Karpas-422 (cell line): ENCODE measurements around the gene ZNF480. TPM values are rescaled to one million over a fixed set of nuclear protein-coding genes. Genes with fewer than 3 reads are reported as not detected.

Source experiments
- DNase-seq: peaks from one replicate; pipeline ENCODE4 v3.0.0-alpha.2; 2015
- H2AFZ ChIP-seq: fragments of 200-600 bp; sonication (generic); 2 replicates; pipeline ENCODE4 v1.6.1; 2014; ENCODE audit warnings: antibody characterized with exemption, low read length, mixed read lengths
- H3K27ac ChIP-seq: fragments of 200-600 bp; sonication (generic); 2 replicates; pipeline ENCODE4 v1.5.1; 2014; ENCODE audit warnings: mild to moderate bottlenecking, low read length, moderate library complexity
- H3K27me3 ChIP-seq: fragments of 200-600 bp; sonication (generic); 2 replicates; pipeline ENCODE4 v1.6.1; 2014; ENCODE audit warnings: low read length, mixed read lengths
- H3K36me3 ChIP-seq: fragments of 200-600 bp; sonication (generic); 2 replicates; pipeline ENCODE4 v1.6.1; 2014; ENCODE audit warnings: low read length, mixed read lengths; ENCODE audit not compliant: insufficient read depth
- H3K4me1 ChIP-seq: fragments of 200-600 bp; sonication (generic); 2 replicates; pipeline ENCODE4 v1.6.1; 2014; ENCODE audit warnings: mild to moderate bottlenecking, low read length, mixed read lengths
- H3K4me2 ChIP-seq: fragments of 200-600 bp; sonication (generic); 2 replicates; pipeline ENCODE4 v1.6.1; 2014; ENCODE audit warnings: low read length, low read depth, mild to moderate bottlenecking; ENCODE audit not compliant: poor library complexity, severe bottlenecking
- H3K4me3 ChIP-seq: fragments of 200-600 bp; sonication (generic); 2 replicates; pipeline ENCODE4 v1.5.1; 2014; ENCODE audit warnings: mild to moderate bottlenecking, antibody characterized with exemption, low read length, mixed read lengths
- H3K79me2 ChIP-seq: fragments of 200-600 bp; sonication (generic); 2 replicates; pipeline ENCODE4 v1.6.1; 2014; ENCODE audit warnings: mild to moderate bottlenecking, low read length, mixed read lengths
- H3K9ac ChIP-seq: fragments of 200-600 bp; sonication (generic); 2 replicates; pipeline ENCODE4 v1.6.0; 2014; ENCODE audit warnings: low read length
- H3K9me2 ChIP-seq: fragments of 200-600 bp; sonication (generic), shearing (Covaris generic); replicated peaks from 2 replicates; pipeline ENCODE4 v1.6.0; 2014; ENCODE audit warnings: mild to moderate bottlenecking, low read length, moderate library complexity; ENCODE audit not compliant: insufficient read depth
- H3K9me3 ChIP-seq: fragments of 300-700, 200-600 bp; sonication (generic); 2 replicates; pipeline ENCODE4 v1.6.1; 2014; ENCODE audit warnings: low read length, mixed read lengths
- H4K20me1 ChIP-seq: fragments of 200-600 bp; sonication (generic); 2 replicates; pipeline ENCODE4 v1.6.1; 2014; ENCODE audit warnings: mild to moderate bottlenecking, antibody characterized with exemption, low read length, low read depth; ENCODE audit not compliant: insufficient read depth
- small RNA-seq: library from RNA; depleted of rRNA; stranded (forward); fragments of <200 nt; gene quantifications from one replicate; pipeline ENCODE3, GENCODE V24; 2014
- total RNA-seq: library from RNA; depleted of rRNA; stranded (reverse); fragments of >200 nt; shearing (Covaris generic); gene quantifications from 2 replicates; pipeline ENCODE4 v1.2.3, GENCODE V29; 2014; ENCODE audit warnings: low replicate concordance; rRNA removed

ZNF480 gene
- total RNA-seq, 1 experiment from 2014 or later: 33.9 TPM

- no peaks in the 10 kb centered on the region for H3K4me1 ChIP-seq
- H3K36me3 ChIP-seq: peaks cover 30% of the 10 kb centered on the region
- no peak overlapping the region for H3K27ac ChIP-seq
- no peaks in the 10 kb centered on the region; the same call in 1 of the 2 replicates for H3K79me2 ChIP-seq
- no peak overlapping the region for H2AFZ ChIP-seq
- H3K4me3 ChIP-seq: no peak overlapping the region
- H3K4me2 ChIP-seq: no peak overlapping the region
- H4K20me1 ChIP-seq: no peaks in the 10 kb centered on the region
- H3K27me3 ChIP-seq: no peaks in the 10 kb centered on the region
- no peak for DNase-seq
- H3K9me3 ChIP-seq: no peaks in the 10 kb centered on the region
- H3K9me2 ChIP-seq: no peaks in the 10 kb centered on the region
- no peak overlapping the region for H3K9ac ChIP-seq
These were observed 48.2 kb downstream of the ZNF480 start for GRCh38 chr19:52345162-52345561.

- Histone ChIP-seq H3K79me2 (no peaks in the 10 kb centered on the region), H3K4me3 (no peak overlapping the region), H4K20me1 (no peaks in the 10 kb centered on the region), H3K4me1 (no peaks in the 10 kb centered on the region), H3K9me2 (no peaks in the 10 kb centered on the region), H2AFZ (no peak overlapping the region), H3K4me2 (no peak overlapping the region), H3K36me3 (peaks cover 82% of the 10 kb centered on the region), H3K9me3 (no peaks in the 10 kb centered on the region), H3K27me3 (no peaks in the 10 kb centered on the region), H3K27ac (no peak overlapping the region), H3K9ac (no peak overlapping the region)
- DNase-seq: peak; percentile 77
These were observed 54.5 kb downstream of the ZNF480 start for GRCh38 chr19:52351512-52351911.

GRCh38 chr19:52366414-52366824 lies 69.5 kb downstream of the ZNF480 start:
- H3K27ac ChIP-seq: no peak overlapping the region
- H3K36me3 ChIP-seq: peaks cover 58% of the 10 kb centered on the region
- no peak overlapping the region for H3K9ac ChIP-seq
- no peaks in the 10 kb centered on the region for H3K9me2 ChIP-seq
- H3K4me1 ChIP-seq: no peaks in the 10 kb centered on the region
- peaks cover 51% of the 10 kb centered on the region for H3K9me3 ChIP-seq
- H2AFZ ChIP-seq: no peak overlapping the region
- H4K20me1 ChIP-seq: no peaks in the 10 kb centered on the region
- H3K4me2 ChIP-seq: no peak overlapping the region
- no peak overlapping the region for H3K4me3 ChIP-seq
- no peak for DNase-seq
- no peaks in the 10 kb centered on the region for H3K79me2 ChIP-seq
- H3K27me3 ChIP-seq: no peaks in the 10 kb centered on the region

- Histone ChIP-seq H3K4me3 (no peak within 1 kb of the TSS), H3K36me3 (peaks cover 45% of the 10 kb centered on the region), H3K79me2 (no peaks in the 10 kb centered on the region), H2AFZ (no peak within 1 kb of the TSS), H3K9ac (no peak within 1 kb of the TSS), H3K27ac (no peak within 1 kb of the TSS), H3K27me3 (no peaks in the 10 kb centered on the region), H3K4me1 (no peaks in the 10 kb centered on the region), H3K9me3 (peaks cover 40% of the 10 kb centered on the region), H3K9me2 (no peaks in the 10 kb centered on the region), H4K20me1 (no peaks in the 10 kb centered on the region), H3K4me2 (no peak within 1 kb of the TSS)
- no peak for DNase-seq
These were observed 72.8 kb downstream of the ZNF480 start, which contains the start of gene ZNF880 for GRCh38 chr19:52369559-52370340. Gene ZNF880 (plus strand): TSS chr19:52369923. CDS start chr19:52369966, 43 bp downstream.

GRCh38 chr19:52370341-52370710 lies 73.4 kb downstream of the ZNF480 start:
- Histone ChIP-seq H3K4me3 (no peak overlapping the region), H3K4me2 (no peak overlapping the region)

More at GRCh38 chr19:52370341-52370710, 73.4 kb downstream of the ZNF480 start:
- Histone ChIP-seq H3K4me1 (no peaks in the 10 kb centered on the region), H3K9me2 (no peaks in the 10 kb centered on the region), H3K9ac (no peak overlapping the region), H3K36me3 (peaks cover 43% of the 10 kb centered on the region), H3K27ac (no peak overlapping the region), H3K27me3 (no peaks in the 10 kb centered on the region), H3K9me3 (peaks cover 35% of the 10 kb centered on the region), H2AFZ (no peak overlapping the region), H4K20me1 (no peaks in the 10 kb centered on the region), H3K79me2 (no peaks in the 10 kb centered on the region)
- no peak for DNase-seq

Small RNAs within 50 kb of the gene (small RNA-seq; reads per million reads assigned to genes)
- gene MIR643 (0.75 reads per million, percentile 21 among the genes with 10 or more reads in this experiment), gene RF00019 (not detected)

Other genes starting within 250 kb of the ZNF480 start
- 9.9 and 13.8 TPM in 2 replicates for gene ZNF432, start 248.3 kb upstream of the ZNF480 start, total RNA-seq
- gene ZNF841, start 201.4 kb upstream of the ZNF480 start, total RNA-seq: not detected in 2 replicates
- 6.1 and 7.4 TPM in 2 replicates for gene ZNF616, start 157.2 kb upstream of the ZNF480 start, total RNA-seq
- gene ZNF836, start 125.5 kb upstream of the ZNF480 start, total RNA-seq: 5.5 and 9.6 TPM in 2 replicates
- 169 and 267 TPM in 2 replicates for gene PPP2R1A, start 107.1 kb upstream of the ZNF480 start, total RNA-seq
- gene ZNF766, start 27.6 kb upstream of the ZNF480 start, total RNA-seq: 13.9 and 23.3 TPM in 2 replicates
- gene ZNF610, start 39.1 kb downstream of the ZNF480 start, total RNA-seq: 12.6 and 20.1 TPM in 2 replicates
- 9.0 and 12.7 TPM in 2 replicates for gene ZNF880, start 72.8 kb downstream of the ZNF480 start, total RNA-seq
- gene ZNF528, start 100.7 kb downstream of the ZNF480 start, total RNA-seq: 9.8 and 11.1 TPM in 2 replicates
- gene ZNF534, start 132.0 kb downstream of the ZNF480 start, total RNA-seq: not detected in 2 replicates
- 0.04 TPM in 1 of 2 replicates, not detected in the other for gene ZNF578, start 156.4 kb downstream of the ZNF480 start, total RNA-seq
- gene ZNF808, start 230.5 kb downstream of the ZNF480 start, total RNA-seq: 31.5 and 39.7 TPM in 2 replicates